HepG2 (cell line): ENCODE data around the gene AFF1. TPM values are rescaled to one million over a fixed set of nuclear protein-coding genes. Genes with fewer than 3 reads are reported as not detected.

ENCODE experiments used
- ATAC-seq: fragments of 200-7000 bp; cut with Tn5 transposase; 3 replicates; pipeline ENCODE4 v1.9.1; 2020; ENCODE audit warnings: mild to moderate bottlenecking, moderate library complexity
- BruUV-seq: library from RNA; stranded (reverse); fragments of 400-500 nt; replicated peaks from 2 replicates; lab custom pipeline; 2021; lab: Mats Ljungman, UMichigan
- CTCF ChIA-PET: fragments of 300-600 bp; formaldehyde crosslinking; extraction: SDS; loops from one replicate; lab custom pipeline; 2021; ENCODE audit warnings: low total read pairs, inconsistent platforms, low intra/inter-chr PET ratio; lab: Yijun Ruan, JAX
- POLR2A ChIA-PET: fragments of 350-600 bp; sonication (Branson Sonifier 250); formaldehyde crosslinking; loops from one replicate; lab custom pipeline; 2020; ENCODE audit warnings: antibody characterized with exemption, inconsistent platforms; lab: Yijun Ruan, JAX
- DNase-seq: peaks from one replicate; pipeline ENCODE4 v3.0.0-alpha.2; 2015; ENCODE audit warnings: low spot score
- FAIRE-seq: peaks from 3 replicates; lab custom pipeline; 2011; peaks lifted over from hg19 to GRCh38; lab: Jason Lieb, UNC
- H2AFZ ChIP-seq: one replicate; pipeline ENCODE4 v1.6.1; 2011; ENCODE audit warnings: low read length, inconsistent platforms
- H3K27ac ChIP-seq: fragments of 300-600 bp; 3 replicates; pipeline ENCODE4 v1.8.0; 2011; ENCODE audit warnings: mixed run types, mild to moderate bottlenecking, mixed read lengths, low read length, inconsistent platforms; ENCODE audit not compliant: insufficient read depth; ENCODE audit errors: extremely low read length
- H3K27me3 ChIP-seq, 2 experiments: fragments of 200-600 bp in 1 of 2; 2 replicates in 1 of 2; 3 replicates in 1 of 2; pipeline versions ENCODE4 v1.6.0 to v1.8.0; 2011; ENCODE audit warnings: low read length in 2 of 2, mild to moderate bottlenecking in 2 of 2, moderate library complexity in 2 of 2, inconsistent platforms in 1 of 2; ENCODE audit not compliant: insufficient read depth in 2 of 2, control insufficient read depth in 1 of 2
- H3K36me3 ChIP-seq, 2 experiments: fragments of 200-600 bp in 1 of 2; replicated peaks in 1 of 2; 2 replicates in 1 of 2; 3 replicates in 1 of 2; pipeline versions ENCODE4 v1.5.1 to v1.8.0; 2011; ENCODE audit warnings: low read length in 2 of 2, inconsistent platforms in 1 of 2; ENCODE audit not compliant: insufficient read depth in 2 of 2, control insufficient read depth in 1 of 2
- H3K4me1 ChIP-seq: 2 replicates; pipeline ENCODE4 v1.5.1; 2012; ENCODE audit warnings: low read length, inconsistent platforms; ENCODE audit not compliant: insufficient read depth
- H3K4me2 ChIP-seq: 2 replicates; pipeline ENCODE4 v1.6.0; 2011; ENCODE audit warnings: low read depth, low read length, inconsistent platforms
- H3K4me3 ChIP-seq, 3 experiments: fragments of 200-600 bp in 1 of 3; sonication (generic), shearing (Covaris generic) in 1 of 3; replicated peaks in 1 of 3; 2 replicates each; pipeline ENCODE4 v1.5.1; 2011 to 2016; ENCODE audit warnings: low read length in 3 of 3, inconsistent platforms in 2 of 3, low read depth in 2 of 3, mild to moderate bottlenecking in 2 of 3, control low read depth in 1 of 3, mixed read lengths in 1 of 3; ENCODE audit not compliant: insufficient read depth in 1 of 3
- H3K79me2 ChIP-seq: one replicate; pipeline ENCODE4 v1.6.1; 2011; ENCODE audit warnings: low read length, inconsistent platforms; ENCODE audit not compliant: insufficient read depth
- H3K9ac ChIP-seq: 2 replicates; pipeline ENCODE4 v1.6.0; 2011; ENCODE audit warnings: mild to moderate bottlenecking, low read depth, low read length, inconsistent platforms; ENCODE audit not compliant: insufficient read depth
- H3K9me3 ChIP-seq: 2 replicates; pipeline ENCODE4 v1.5.1; 2012; ENCODE audit warnings: mild to moderate bottlenecking, low read length
- H4K20me1 ChIP-seq: 2 replicates; pipeline ENCODE4 v1.6.0; 2011; ENCODE audit warnings: inconsistent platforms, mild to moderate bottlenecking, low read length, moderate library complexity; ENCODE audit not compliant: insufficient read depth
- EP300 ChIP-seq, 3 experiments: sonication (generic) in 1 of 3; formaldehyde crosslinking in 1 of 3; IDR thresholded peaks; 2 replicates each; pipeline versions ENCODE4 v1.5.1 to v1.6.1; 2011 to 2020; ENCODE audit warnings: low read depth in 2 of 3, low read length in 2 of 3, borderline replicate concordance in 1 of 3, improper control_type of control experiment in 1 of 3, mild to moderate bottlenecking in 1 of 3, missing genetic modification reagents in 1 of 3, moderate library complexity in 1 of 3
- HNRNPH1 ChIP-seq: fragments of 200-400 bp; formaldehyde crosslinking; optimal IDR thresholded peaks from 2 replicates; pipeline ENCODE3; 2017; ENCODE audit warnings: mild to moderate bottlenecking, low read depth, low read length
- MAX ChIP-seq: IDR thresholded peaks from 2 replicates; pipeline ENCODE4 v1.6.1; 2012; ENCODE audit warnings: inconsistent platforms
- PAX8 ChIP-seq: sonication (generic); formaldehyde crosslinking; IDR thresholded peaks from 2 replicates; pipeline ENCODE4 v1.8.0; 2022; ENCODE audit warnings: mild to moderate bottlenecking, missing genetic modification reagents, borderline replicate concordance
- SOX5 ChIP-seq: IDR thresholded peaks from 2 replicates; pipeline ENCODE4 v1.6.1; 2016; ENCODE audit warnings: borderline replicate concordance
- TOPORS ChIP-seq: sonication (generic); formaldehyde crosslinking; IDR thresholded peaks from 2 replicates; pipeline ENCODE4 v1.8.0; 2023; ENCODE audit warnings: mild to moderate bottlenecking, missing genetic modification reagents
- ZFP90 ChIP-seq: sonication (generic); formaldehyde crosslinking; IDR thresholded peaks from 2 replicates; pipeline ENCODE4 v1.8.0; 2022; ENCODE audit warnings: missing genetic modification reagents, mild to moderate bottlenecking, inconsistent platforms, borderline replicate concordance
- ZSCAN12 ChIP-seq: sonication (generic); formaldehyde crosslinking; IDR thresholded peaks from 2 replicates; pipeline ENCODE4 v1.9.0; 2021; ENCODE audit warnings: mild to moderate bottlenecking, missing genetic modification reagents
- WGBS: methylation state at CpG from one replicate; pipeline ENCODE4 v1.1.6; 2017; ENCODE audit warnings: low lambda C conversion rate; 5-methylcytosine and 5-hydroxymethylcytosine counted together
- in situ Hi-C: cut with HindIII; loops from 2 replicates; pipeline ENCODE4 v1.10.0; 2017; ENCODE audit warnings: low pct_unique_long_range_greater_than_20kb; ENCODE audit not compliant: extremely low pct_ligation_motif_present
- intact Hi-C: fragments of 100-400 bp; cut with micrococcal nuclease; formaldehyde crosslinking; loops from one replicate; pipeline ENCODE4 v1.10.0; 2022; ENCODE audit not compliant: unreplicated experiment
- polyA plus RNA-seq, 8 experiments: library from polyadenylated mRNA; depleted of rRNA in 3 of 8; stranded (reverse) in 7 of 8; unstranded in 1 of 8; fragments of >200 nt; fragmentation: Illumina TruSeq in 4 of 8; extraction: Trizol in 4 of 8; gene quantifications; 2 replicates each; pipeline versions ENCODE4 v1.2.1 to v1.2.3, GENCODE V29; 2011 to 2016; ENCODE audit warnings: low read depth in 4 of 8, missing spikeins in 1 of 8, mixed read lengths in 1 of 8; ENCODE audit not compliant: insufficient read depth in 1 of 8
- total RNA-seq, 5 experiments: library from RNA; depleted of rRNA; stranded (reverse); fragments of >200 nt; fragmentation: Illumina TruSeq; extraction: Trizol; gene quantifications; 2 replicates each; pipeline ENCODE4 v1.2.3, GENCODE V29; 2016; ENCODE audit warnings: low read depth in 1 of 5
- TF ChIP-seq, protein P1 (sequence below): sonication (generic); formaldehyde crosslinking; IDR thresholded peaks from 2 replicates; pipeline ENCODE4 v1.4.0; 2020; ENCODE audit warnings: low read depth, missing genetic modification reagents

AFF1 gene
- total and polyA plus RNA-seq, 2 of the 13 experiments (the other 11 are each of a cell fraction or from before 2014, with no cell fraction given): 15.5 to 15.9 TPM

DNA sequence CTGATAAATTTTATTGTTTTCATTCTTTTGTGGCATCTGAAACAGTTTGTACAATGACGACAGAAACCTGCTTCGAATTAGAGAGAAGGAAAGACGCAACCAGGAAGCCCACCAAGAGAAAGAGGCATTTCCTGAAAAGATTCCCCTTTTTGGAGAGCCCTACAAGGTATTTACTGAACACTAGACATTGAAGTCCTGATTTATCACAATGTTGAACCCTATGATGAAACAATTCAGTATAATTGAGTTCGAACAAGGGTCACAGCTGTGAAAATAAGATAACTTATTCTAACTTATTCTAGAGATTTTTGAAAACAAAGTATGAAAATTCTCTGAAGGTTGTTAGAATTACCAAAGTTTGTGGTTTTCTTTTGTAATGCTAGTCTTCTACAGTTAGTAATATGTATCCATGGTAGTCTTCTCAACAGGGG, 111.3 kb downstream of the AFF1 start (continued):
- TF ChIP-seq HNRNPH1 (no peak), ZFP90 (CRISPR knock-in tag) (no peak), SOX5 (CRISPR knock-in tag) (no peak), MAX (no peak), ZSCAN12 (CRISPR knock-in tag) (no peak)

- TF ChIP-seq EP300 (IDR thresholded peaks at IDR 0.05; ENCODE audit: low read depth in 2 of 2, low read length in 2 of 2): no peak
- TF ChIP-seq EP300 (CRISPR knock-in tag; IDR thresholded peaks at IDR 0.05; ENCODE audit: borderline replicate concordance): no peak
- TF ChIP-seq, protein P1, sequence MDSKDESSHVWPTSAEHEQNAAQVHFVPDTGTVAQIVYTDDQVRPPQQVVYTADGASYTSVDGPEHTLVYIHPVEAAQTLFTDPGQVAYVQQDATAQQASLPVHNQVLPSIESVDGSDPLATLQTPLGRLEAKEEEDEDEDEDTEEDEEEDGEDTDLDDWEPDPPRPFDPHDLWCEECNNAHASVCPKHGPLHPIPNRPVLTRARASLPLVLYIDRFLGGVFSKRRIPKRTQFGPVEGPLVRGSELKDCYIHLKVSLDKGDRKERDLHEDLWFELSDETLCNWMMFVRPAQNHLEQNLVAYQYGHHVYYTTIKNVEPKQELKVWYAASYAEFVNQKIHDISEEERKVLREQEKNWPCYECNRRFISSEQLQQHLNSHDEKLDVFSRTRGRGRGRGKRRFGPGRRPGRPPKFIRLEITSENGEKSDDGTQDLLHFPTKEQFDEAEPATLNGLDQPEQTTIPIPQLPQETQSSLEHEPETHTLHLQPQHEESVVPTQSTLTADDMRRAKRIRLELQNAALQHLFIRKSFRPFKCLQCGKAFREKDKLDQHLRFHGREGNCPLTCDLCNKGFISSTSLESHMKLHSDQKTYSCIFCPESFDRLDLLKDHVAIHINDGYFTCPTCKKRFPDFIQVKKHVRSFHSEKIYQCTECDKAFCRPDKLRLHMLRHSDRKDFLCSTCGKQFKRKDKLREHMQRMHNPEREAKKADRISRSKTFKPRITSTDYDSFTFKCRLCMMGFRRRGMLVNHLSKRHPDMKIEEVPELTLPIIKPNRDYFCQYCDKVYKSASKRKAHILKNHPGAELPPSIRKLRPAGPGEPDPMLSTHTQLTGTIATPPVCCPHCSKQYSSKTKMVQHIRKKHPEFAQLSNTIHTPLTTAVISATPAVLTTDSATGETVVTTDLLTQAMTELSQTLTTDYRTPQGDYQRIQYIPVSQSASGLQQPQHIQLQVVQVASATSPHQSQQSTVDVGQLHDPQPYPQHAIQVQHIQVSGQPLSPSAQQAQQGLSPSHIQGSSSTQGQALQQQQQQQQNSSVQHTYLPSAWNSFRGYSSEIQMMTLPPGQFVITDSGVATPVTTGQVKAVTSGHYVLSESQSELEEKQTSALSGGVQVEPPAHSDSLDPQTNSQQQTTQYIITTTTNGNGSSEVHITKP (CRISPR knock-in tag): no peak
- no peak for TF ChIP-seq TOPORS (CRISPR knock-in tag)
- TF ChIP-seq PAX8 (CRISPR knock-in tag): no peak
- Histone ChIP-seq H3K27me3 (no peaks in the 10 kb centered on the region), H3K27ac (no peak overlapping the region), H3K4me1 (peaks cover 20% of the 10 kb centered on the region), H3K79me2 (peaks cover 22% of the 10 kb centered on the region), H3K9me3 (no peaks in the 10 kb centered on the region), H4K20me1 (peaks cover 16% of the 10 kb centered on the region), H2AFZ (no peak overlapping the region), H3K9ac (no peak overlapping the region), H3K36me3 (peaks cover 10 to 35% of the 10 kb centered on the region in 2 experiments; a peak in 4 of 5 replicates), H3K4me2 (no peak overlapping the region), H3K4me3 (no peak overlapping the region)
- ChIA-PET CTCF (no interaction called here), POLR2A (no interaction called here)
- BruUV-seq: no TSS peak
- ATAC-seq (no peak), FAIRE-seq (no peak), DNase-seq (no peak)
- intact Hi-C loops (no loop called here), in situ Hi-C loops (no loop called here)
- WGBS: 99% methylated on average over 11 of the region's 11 CpGs
Measured at GRCh38 chr4:87047281-87047798, 112.5 kb downstream of the AFF1 start.
